Thymus (tissue), 11 donors: ENCODE measurements around the gene TMEM245. TPM values are rescaled to one million over a fixed set of nuclear protein-coding genes. Genes with fewer than 3 reads are reported as not detected.
"Not testable (repeated sequence)": the region's sequence is repeated elsewhere in the genome, so short reads cannot be mapped to it uniquely, and the experiment has no call there.

Experiments used
- DNase-seq, 9 donors: peaks; one replicate each; pipeline ENCODE4 v3.0.0-alpha.2; 2013; ENCODE audit warnings: low spot score in 9 of 9, low read depth in 6 of 9, missing footprints in 1 of 9
- H3K27ac ChIP-seq, 2 donors: one replicate each; pipeline ENCODE4 v1.5.1; 2013; ENCODE audit warnings: control low read depth in 1 of 2, low read depth in 1 of 2, low read length in 1 of 2, mild to moderate bottlenecking in 1 of 2, moderate library complexity in 1 of 2
- H3K27me3 ChIP-seq, 2 donors: one replicate each; pipeline ENCODE4 v1.5.1; 2013; ENCODE audit warnings: low read length in 1 of 2; ENCODE audit not compliant: control insufficient read depth in 2 of 2, insufficient read depth in 1 of 2
- H3K36me3 ChIP-seq, 2 donors: one replicate each; pipeline ENCODE4 v1.5.1; 2013; ENCODE audit warnings: low read length in 1 of 2, mild to moderate bottlenecking in 1 of 2, moderate library complexity in 1 of 2; ENCODE audit not compliant: control insufficient read depth in 2 of 2, insufficient read depth in 2 of 2
- H3K4me1 ChIP-seq, 2 donors: one replicate each; pipeline ENCODE4 v1.5.1; 2013; ENCODE audit warnings: low read length in 2 of 2; ENCODE audit not compliant: control insufficient read depth in 2 of 2, insufficient read depth in 2 of 2
- H3K4me3 ChIP-seq, 2 donors: one replicate each; pipeline ENCODE4 v1.5.1; 2013; ENCODE audit warnings: low read length in 2 of 2, control low read depth in 1 of 2, mild to moderate bottlenecking in 1 of 2
- H3K9me3 ChIP-seq, 2 donors: one replicate each; pipeline ENCODE4 v1.5.1; 2013; ENCODE audit warnings: low read length in 1 of 2, mild to moderate bottlenecking in 1 of 2; ENCODE audit not compliant: control insufficient read depth in 2 of 2, insufficient read depth in 1 of 2
- WGBS: extraction: QIAGEN DNeasy Blood & Tissue Kit; methylation state at CpG from one replicate; pipeline ENCODE4 v1.1.7; 2013; 5-methylcytosine and 5-hydroxymethylcytosine counted together
- polyA plus RNA-seq: library from polyadenylated mRNA; stranded (reverse); fragments of 200-250 nt; gene quantifications from one replicate; pipeline ENCODE4 v1.2.3, GENCODE V29; 2013
- total RNA-seq: library from RNA; stranded (reverse); fragments of 120-200 nt; gene quantifications from one replicate; pipeline ENCODE4 v1.2.4, GENCODE V29; 2013
- donor health status: healthy.

The TMEM245 gene
- total and polyA plus RNA-seq, 2 donors, result 9.3 to 21.1 TPM

- Histone ChIP-seq H3K9me3 (no peaks in the 10 kb centered on the region), H3K27me3 (no peaks in the 10 kb centered on the region), H3K4me3 (no peak overlapping the region), H3K36me3 (no peaks in the 10 kb centered on the region), H3K27ac (no peak overlapping the region), H3K4me1 (no peaks in the 10 kb centered on the region)
- DNase-seq, result no peak
- WGBS, result 99% methylated on average over 5 of the region's 5 CpGs
Measured at GRCh38 chr9:109141375-109141774, 21.6 kb upstream of the TMEM245 start.

- Histone ChIP-seq H3K27ac (no peak overlapping the region), H3K4me3 (no peak overlapping the region), H3K27me3 (no peaks in the 10 kb centered on the region), H3K9me3 (no peaks in the 10 kb centered on the region), H3K36me3 (no peaks in the 10 kb centered on the region), H3K4me1 (no peaks in the 10 kb centered on the region)
- WGBS, result 97% methylated on average over 1 of the region's 1 CpG
- no peak for DNase-seq
Measured at GRCh38 chr9:109139851-109140250, 20.1 kb upstream of the TMEM245 start.

- Histone ChIP-seq H3K9me3 (no peaks in the 10 kb centered on the region), H3K27me3 (no peaks in the 10 kb centered on the region), H3K4me1 (no peaks in the 10 kb centered on the region), H3K27ac (no peak overlapping the region), H3K4me3 (no peak overlapping the region), H3K36me3 (no peaks in the 10 kb centered on the region)
- WGBS, result 97% methylated on average over 2 of the region's 2 CpGs
- no peak for DNase-seq
Measured at GRCh38 chr9:109138421-109138820, 18.7 kb upstream of the TMEM245 start.

GRCh38 chr9:109134167-109134578, 14.4 kb upstream of the TMEM245 start:
- H3K36me3 ChIP-seq, result no peaks in the 10 kb centered on the region
- H3K9me3 ChIP-seq, result no peaks in the 10 kb centered on the region
- 100% methylated on average over 1 of the region's 1 CpG for WGBS

GRCh38 chr9:109133533-109133932, 13.8 kb upstream of the TMEM245 start:
- WGBS, result 96% methylated on average over 2 of the region's 2 CpGs
- H3K4me1 ChIP-seq, result no peaks in the 10 kb centered on the region
- no peak for DNase-seq

More at GRCh38 chr9:109134167-109134578, 14.4 kb upstream of the TMEM245 start:
- H3K27ac ChIP-seq, result no peak overlapping the region
- H3K27me3 ChIP-seq, result no peaks in the 10 kb centered on the region
- H3K4me1 ChIP-seq, result no peaks in the 10 kb centered on the region
- DNase-seq, result no peak
- H3K4me3 ChIP-seq, result no peak overlapping the region

GRCh38 chr9:109132567-109133021, 12.8 kb upstream of the TMEM245 start:
- Histone ChIP-seq H3K4me1 (no peaks in the 10 kb centered on the region), H3K4me3 (no peak overlapping the region), H3K36me3 (no peaks in the 10 kb centered on the region), H3K27me3 (no peaks in the 10 kb centered on the region), H3K9me3 (no peaks in the 10 kb centered on the region), H3K27ac (no peak overlapping the region)
- WGBS, result 67% methylated on average over 2 of the region's 2 CpGs
- no peak for DNase-seq

More at GRCh38 chr9:109133533-109133932, 13.8 kb upstream of the TMEM245 start:
- no peaks in the 10 kb centered on the region for H3K9me3 ChIP-seq
- H3K27me3 ChIP-seq, result no peaks in the 10 kb centered on the region
- no peak overlapping the region for H3K27ac ChIP-seq
- no peaks in the 10 kb centered on the region for H3K36me3 ChIP-seq
- no peak overlapping the region for H3K4me3 ChIP-seq

- H3K4me3 ChIP-seq, result no peak overlapping the region
- DNase-seq, result no peak
- no peaks in the 10 kb centered on the region for H3K4me1 ChIP-seq
- H3K27me3 ChIP-seq, result no peaks in the 10 kb centered on the region
- no peak overlapping the region for H3K27ac ChIP-seq
- H3K36me3 ChIP-seq, result no peaks in the 10 kb centered on the region
- WGBS, result 96% methylated on average over 6 of the region's 6 CpGs
- H3K9me3 ChIP-seq, result no peaks in the 10 kb centered on the region
Measured at GRCh38 chr9:109129470-109130197, 9.9 kb upstream of the TMEM245 start.

GRCh38 chr9:109126671-109127070, 6.9 kb upstream of the TMEM245 start:
- not testable (repeated sequence) for H3K27me3 ChIP-seq, H3K27ac ChIP-seq, H3K4me3 ChIP-seq, H3K9me3 ChIP-seq, DNase-seq, H3K36me3 ChIP-seq, H3K4me1 ChIP-seq
- WGBS, result 93% methylated on average over 4 of the region's 4 CpGs

GRCh38 chr9:109124121-109124520, 4.4 kb upstream of the TMEM245 start:
- DNase-seq, result no peak
- Histone ChIP-seq H3K4me3 (no peak overlapping the region), H3K36me3 (no peaks in the 10 kb centered on the region), H3K27ac (no peak overlapping the region), H3K27me3 (no peaks in the 10 kb centered on the region), H3K9me3 (no peaks in the 10 kb centered on the region), H3K4me1 (peaks cover 2 to 14% of the 10 kb centered on the region in 2 donors)
- 96% methylated on average over 2 of the region's 2 CpGs for WGBS
